Naive thymus-derived CD8-positive, alpha-beta T cell (primary cell): ENCODE measurements around the gene ELP4. TPM values are rescaled to one million over a fixed set of nuclear protein-coding genes. Genes with fewer than 3 reads are reported as not detected.
"Not testable (repeated sequence)": the region's sequence is repeated elsewhere in the genome, so short reads cannot be mapped to it uniquely, and the experiment has no call there.

ENCODE experiments used
- ATAC-seq, 2 donors: fragments of 150-1000 bp; cut with Tn5 transposase in 1 of 2; sonication (Bioruptor Pico), chemical (Tn5 transposase) in 1 of 2; 1 replicate in 1 of 2; 2 replicates in 1 of 2; pipeline ENCODE4 v1.10.0; 2021; ENCODE audit warnings: mild to moderate bottlenecking in 2 of 2, moderate library complexity in 2 of 2
- POLR2A ChIA-PET: fragments of 350-600 bp; sonication (Branson Sonifier 250); formaldehyde crosslinking; loops from one replicate; lab custom pipeline; 2021; ENCODE audit warnings: antibody characterized with exemption; lab: Charles Lee
- DNase-seq, 10 donors: peaks; one replicate each; pipeline versions ENCODE4 v3.0.0 to v3.0.0-alpha.2; 2020 to 2022
- H3K27ac Mint-ChIP-seq, 10 donors: one replicate each; pipeline ENCODE4 v1.8.0; 2020 to 2022; ENCODE audit warnings: mild to moderate bottlenecking in 10 of 10, mixed read lengths in 10 of 10, moderate library complexity in 4 of 10, inconsistent platforms in 1 of 10
- H3K27me3 Mint-ChIP-seq, 5 donors: one replicate each; pipeline ENCODE4 v1.8.0; 2021 to 2022; ENCODE audit warnings: mixed read lengths in 5 of 5
- H3K36me3 Mint-ChIP-seq, 3 donors: one replicate each; pipeline ENCODE4 v1.8.0; 2020 to 2022; ENCODE audit warnings: mixed read lengths in 3 of 3, mild to moderate bottlenecking in 2 of 3, inconsistent platforms in 1 of 3
- H3K4me1 Mint-ChIP-seq, 4 donors: one replicate each; pipeline ENCODE4 v1.8.0; 2021 to 2022; ENCODE audit warnings: mixed read lengths in 4 of 4
- H3K4me3 Mint-ChIP-seq, 10 donors: one replicate each; pipeline ENCODE4 v1.8.0; 2020 to 2022; ENCODE audit warnings: mild to moderate bottlenecking in 10 of 10, mixed read lengths in 10 of 10, moderate library complexity in 6 of 10, inconsistent platforms in 1 of 10
- H3K9me3 Mint-ChIP-seq, 9 donors: one replicate each; pipeline ENCODE4 v1.8.0; 2020 to 2022; ENCODE audit warnings: mixed read lengths in 9 of 9, mild to moderate bottlenecking in 3 of 9, inconsistent platforms in 1 of 9, moderate library complexity in 1 of 9
- polyA plus RNA-seq, 3 donors: library from polyadenylated mRNA; unstranded; fragments of 300-500 nt; fragmentation: Illumina TruSeq; gene quantifications; one replicate each; pipeline ENCODE4 v1.2.3, GENCODE V29; 2021
- total RNA-seq, 8 experiments: library from RNA in 2 of 8; stranded (reverse) in 2 of 8; gene quantifications; one replicate each; pipeline ENCODE4 v1.2.3 and lab custom pipeline; 2021 to 2026

ELP4 gene
- total and polyA plus RNA-seq, 5 experiments from 2014 or later, result 17.8 to 25.5 (median 23.0) TPM

GRCh38 chr11:31690041-31690440, 180.5 kb downstream of the ELP4 start:
- H3K4me3 Mint-ChIP-seq, result no peak overlapping the region
- peaks cover 3 to 7% (median 5%) of the 10 kb centered on the region in 4 donors for H3K4me1 Mint-ChIP-seq
- peaks cover 10 to 28% (median 14%) of the 10 kb centered on the region in 3 donors for H3K36me3 Mint-ChIP-seq
- H3K27ac Mint-ChIP-seq, result no peak overlapping the region
- H3K9me3 Mint-ChIP-seq, result peaks cover 0 to 13% (median 7%) of the 10 kb centered on the region in 9 donors
- no peak for ATAC-seq
- H3K27me3 Mint-ChIP-seq, result no peaks in the 10 kb centered on the region
- POLR2A ChIA-PET, result no interaction called here
- no peak for DNase-seq

DNA sequence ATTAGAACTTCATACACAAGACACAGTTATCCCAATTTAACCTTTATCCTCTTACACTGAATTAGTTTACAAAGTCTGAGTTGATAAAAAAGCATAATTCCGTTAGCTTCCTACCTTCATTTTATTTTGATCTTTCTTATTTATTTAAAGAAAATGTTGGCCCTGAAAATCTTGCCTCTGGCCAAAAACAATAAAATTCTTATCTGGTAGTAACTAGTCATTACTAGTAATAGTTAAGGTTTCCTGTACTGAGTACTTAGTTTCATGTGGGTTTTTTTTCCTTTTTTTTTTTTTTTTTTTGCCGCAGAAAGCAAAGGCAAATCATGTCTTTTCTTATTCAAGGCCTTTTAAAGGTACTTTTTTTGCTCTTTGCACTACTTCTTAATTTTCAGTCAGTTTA, 180.9 kb downstream of the ELP4 start:
- no peak for ATAC-seq
- Mint-ChIP-seq H3K36me3 (peaks cover 10 to 27% (median 14%) of the 10 kb centered on the region in 3 donors), H3K4me1 (peaks cover 3 to 7% (median 5%) of the 10 kb centered on the region in 4 donors), H3K27me3 (no peaks in the 10 kb centered on the region), H3K9me3 (peaks cover 0 to 13% (median 7%) of the 10 kb centered on the region in 9 donors), H3K27ac (no peak overlapping the region), H3K4me3 (no peak overlapping the region)
- no peak for DNase-seq
- POLR2A ChIA-PET, result interaction anchor here (0.7 kb wide), 1 partner anchor 243 kb away, joined by 6 read pairs; no protein-coding TSS in a partner anchor

- Mint-ChIP-seq H3K27me3 (no peaks in the 10 kb centered on the region), H3K4me3 (no peak overlapping the region), H3K36me3 (peaks cover 14 to 20% (median 14%) of the 10 kb centered on the region in 3 donors), H3K9me3 (peaks cover 0 to 13% (median 7%) of the 10 kb centered on the region in 9 donors), H3K27ac (no peak overlapping the region), H3K4me1 (peaks cover 4 to 19% (median 8%) of the 10 kb centered on the region in 4 donors)
- ATAC-seq (no peak), DNase-seq (no peak)
- POLR2A ChIA-PET, result no interaction called here
These were observed 182.9 kb downstream of the ELP4 start for GRCh38 chr11:31692466-31692865.

GRCh38 chr11:31697049-31697448, 187.5 kb downstream of the ELP4 start:
- H3K27ac Mint-ChIP-seq, H3K27me3 Mint-ChIP-seq, ATAC-seq, POLR2A ChIA-PET, H3K4me3 Mint-ChIP-seq, DNase-seq: not testable (repeated sequence)
- Mint-ChIP-seq H3K9me3 (peaks cover 0 to 13% (median 5%) of the 10 kb centered on the region in 9 donors), H3K36me3 (peaks cover 12 to 17% (median 14%) of the 10 kb centered on the region in 3 donors), H3K4me1 (peaks cover 0 to 11% (median 7%) of the 10 kb centered on the region in 4 donors)

- POLR2A ChIA-PET, result no interaction called here
- no peaks in the 10 kb centered on the region for H3K27me3 Mint-ChIP-seq
- no peak for DNase-seq
- H3K27ac Mint-ChIP-seq, result no peak overlapping the region
- H3K36me3 Mint-ChIP-seq, result peaks cover 0 to 13% (median 4%) of the 10 kb centered on the region in 3 donors
- H3K9me3 Mint-ChIP-seq, result peaks cover 0 to 4% (median 0%) of the 10 kb centered on the region in 9 donors
- ATAC-seq, result no peak
- no peak overlapping the region for H3K4me3 Mint-ChIP-seq
- H3K4me1 Mint-ChIP-seq, result peaks cover 0 to 11% (median 7%) of the 10 kb centered on the region in 4 donors
These were observed 189.5 kb downstream of the ELP4 start for GRCh38 chr11:31699066-31699465.

GRCh38 chr11:31702966-31703365, 193.4 kb downstream of the ELP4 start:
- no peaks in the 10 kb centered on the region for H3K27me3 Mint-ChIP-seq
- peaks cover 0 to 20% (median 7%) of the 10 kb centered on the region in 3 donors for H3K36me3 Mint-ChIP-seq
- no peaks in the 10 kb centered on the region for H3K4me1 Mint-ChIP-seq
- H3K27ac Mint-ChIP-seq, result no peak overlapping the region
- peaks cover 0 to 2% (median 0%) of the 10 kb centered on the region in 9 donors for H3K9me3 Mint-ChIP-seq
- POLR2A ChIA-PET, result no interaction called here
- ATAC-seq (no peak), DNase-seq (no peak)
- H3K4me3 Mint-ChIP-seq, result no peak overlapping the region

DNA sequence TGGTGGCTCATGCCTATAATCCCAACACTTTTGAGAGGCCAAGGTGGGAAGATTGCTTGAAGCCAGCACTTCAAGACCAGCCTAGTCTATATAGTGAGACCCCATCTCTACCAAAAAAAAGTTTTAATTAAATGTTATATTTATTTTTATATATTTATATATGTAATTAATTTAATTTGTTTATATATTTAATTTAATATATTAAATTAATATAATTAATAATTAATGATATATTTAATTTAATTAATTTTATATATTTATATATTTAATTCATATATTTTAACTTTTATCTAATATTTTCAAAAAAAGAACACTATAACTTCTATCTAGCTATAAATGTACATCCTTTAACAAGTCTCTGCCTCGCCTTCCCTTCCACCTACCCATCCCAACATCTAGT, 196.8 kb downstream of the ELP4 start:
- POLR2A ChIA-PET, result no interaction called here
- Mint-ChIP-seq H3K4me1 (no peaks in the 10 kb centered on the region), H3K27ac (no peak overlapping the region), H3K4me3 (no peak overlapping the region), H3K9me3 (peaks cover 0 to 2% (median 0%) of the 10 kb centered on the region in 9 donors), H3K36me3 (peaks cover 0 to 27% (median 9%) of the 10 kb centered on the region in 3 donors), H3K27me3 (no peaks in the 10 kb centered on the region)
- ATAC-seq, result no peak
- no peak for DNase-seq

DNA sequence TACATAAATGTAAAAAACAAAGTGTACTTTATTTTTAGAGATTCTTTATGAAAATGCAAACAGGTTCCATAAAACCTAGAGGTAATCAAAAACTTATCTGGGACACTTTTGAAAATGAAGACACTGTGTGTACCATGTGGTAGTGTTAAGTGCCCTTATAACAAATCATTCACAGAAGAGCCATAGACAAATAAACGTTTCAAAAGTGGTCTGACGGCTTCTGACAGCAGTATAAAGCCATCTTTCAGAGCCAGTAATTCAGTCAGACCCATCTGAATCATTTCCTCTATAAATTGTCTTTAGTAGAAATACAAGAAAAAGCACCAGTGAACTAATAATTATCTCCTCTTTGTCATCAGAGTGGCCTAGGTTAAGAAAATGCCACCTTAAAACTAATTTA, 201.6 kb downstream of the ELP4 start:
- ATAC-seq (no peak), DNase-seq (no peak)
- POLR2A ChIA-PET, result no interaction called here
- H3K27me3 Mint-ChIP-seq, result no peaks in the 10 kb centered on the region
- H3K9me3 Mint-ChIP-seq, result no peaks in the 10 kb centered on the region
- H3K36me3 Mint-ChIP-seq, result peaks cover 5 to 26% (median 12%) of the 10 kb centered on the region in 3 donors
- peaks cover 0 to 1% (median 0%) of the 10 kb centered on the region in 4 donors for H3K4me1 Mint-ChIP-seq
- H3K4me3 Mint-ChIP-seq, result no peak overlapping the region
- no peak overlapping the region for H3K27ac Mint-ChIP-seq

DNA sequence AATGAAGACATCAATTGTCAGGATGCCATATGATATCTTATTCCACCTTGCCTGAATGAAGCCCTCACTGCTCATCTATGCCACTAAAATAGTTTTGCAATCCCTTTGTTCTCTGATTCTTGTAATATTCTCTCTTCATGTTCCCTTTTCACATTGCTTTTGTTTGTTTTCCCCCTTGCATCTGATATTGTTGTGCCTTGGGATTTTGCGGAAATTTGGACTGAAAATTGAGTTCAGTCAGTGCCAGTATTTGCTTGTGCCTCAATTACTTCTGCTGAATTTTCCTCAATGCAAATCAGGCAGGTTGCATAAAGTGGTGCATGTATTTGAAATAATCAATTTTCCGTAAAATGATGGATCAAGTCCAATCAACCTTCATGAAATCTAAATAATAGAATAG, 203.3 kb downstream of the ELP4 start:
- POLR2A ChIA-PET, result no interaction called here
- DNase-seq, result no peak
- H3K27ac Mint-ChIP-seq, result no peak overlapping the region
- H3K9me3 Mint-ChIP-seq, result no peaks in the 10 kb centered on the region
- ATAC-seq, result no peak
- peaks cover 5 to 22% (median 9%) of the 10 kb centered on the region in 3 donors for H3K36me3 Mint-ChIP-seq
- no peaks in the 10 kb centered on the region for H3K27me3 Mint-ChIP-seq
- H3K4me3 Mint-ChIP-seq, result no peak overlapping the region
- peaks cover 0 to 1% (median 0%) of the 10 kb centered on the region in 4 donors for H3K4me1 Mint-ChIP-seq

DNA sequence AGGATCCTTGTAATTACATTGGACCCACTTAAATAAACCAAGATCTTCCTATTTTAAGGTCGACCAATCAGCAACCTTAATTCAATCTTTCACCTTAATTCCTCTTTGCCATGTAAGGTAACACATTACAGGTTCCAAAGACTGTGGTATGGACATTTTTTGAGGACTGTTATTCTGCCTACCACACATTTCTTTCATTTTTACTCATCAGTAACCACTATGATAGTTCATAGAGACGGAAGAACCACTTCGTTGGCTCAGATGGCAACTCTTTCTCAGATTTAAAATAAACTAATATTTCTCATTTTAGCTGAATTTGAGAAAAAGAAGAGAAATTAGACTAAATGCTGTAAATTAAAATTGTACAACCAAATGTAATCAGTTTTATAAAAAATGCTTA, 205.3 kb downstream of the ELP4 start:
- Mint-ChIP-seq H3K4me3 (no peak overlapping the region), H3K27ac (no peak overlapping the region), H3K27me3 (no peaks in the 10 kb centered on the region), H3K36me3 (peaks cover 9 to 26% (median 17%) of the 10 kb centered on the region in 3 donors), H3K9me3 (no peaks in the 10 kb centered on the region), H3K4me1 (peaks cover 0 to 1% (median 0%) of the 10 kb centered on the region in 4 donors)
- ATAC-seq (no peak), DNase-seq (no peak)
- POLR2A ChIA-PET, result no interaction called here

- Mint-ChIP-seq H3K27me3 (no peaks in the 10 kb centered on the region), H3K4me3 (no peak overlapping the region), H3K36me3 (peaks cover 7 to 54% (median 44%) of the 10 kb centered on the region in 3 donors), H3K27ac (no peak overlapping the region), H3K9me3 (peaks cover 0 to 2% (median 0%) of the 10 kb centered on the region in 9 donors), H3K4me1 (peaks cover 0 to 5% (median 1%) of the 10 kb centered on the region in 4 donors)
- no peak for DNase-seq
- POLR2A ChIA-PET, result no interaction called here
- ATAC-seq, result no peak
These were observed 210.7 kb downstream of the ELP4 start for GRCh38 chr11:31720225-31720624.

GRCh38 chr11:31720671-31721365, 211.3 kb downstream of the ELP4 start:
- ATAC-seq (no peak), DNase-seq (no peak)
- Mint-ChIP-seq H3K27ac (no peak overlapping the region), H3K9me3 (peaks cover 0 to 3% (median 0%) of the 10 kb centered on the region in 9 donors), H3K4me1 (peaks cover 0 to 5% (median 1%) of the 10 kb centered on the region in 4 donors), H3K27me3 (no peaks in the 10 kb centered on the region), H3K36me3 (peaks cover 13 to 60% (median 50%) of the 10 kb centered on the region in 3 donors), H3K4me3 (no peak overlapping the region)
- POLR2A ChIA-PET, result no interaction called here

GRCh38 chr11:31722754-31723153, 213.2 kb downstream of the ELP4 start:
- POLR2A ChIA-PET, result no interaction called here
- DNase-seq, result no peak
- Mint-ChIP-seq H3K36me3 (peaks cover 24 to 61% (median 56%) of the 10 kb centered on the region in 3 donors), H3K27me3 (no peaks in the 10 kb centered on the region), H3K9me3 (peaks cover 0 to 4% (median 0%) of the 10 kb centered on the region in 9 donors), H3K4me3 (peak overlapping the region in 1 of 10 donors; percentile 74), H3K4me1 (peaks cover 0 to 5% (median 1%) of the 10 kb centered on the region in 4 donors), H3K27ac (no peak overlapping the region)
- no peak for ATAC-seq
